Activated T-cell treated with anti-CD3 and anti-CD28 coated beads for 24 hours (primary cell): ENCODE results near the gene MPRIP.

ENCODE experiments used
- DNase-seq: peaks from one replicate; pipeline ENCODE4 v3.0.0-alpha.2; 2020; ENCODE audit warnings: low read depth

The MPRIP gene

DNA sequence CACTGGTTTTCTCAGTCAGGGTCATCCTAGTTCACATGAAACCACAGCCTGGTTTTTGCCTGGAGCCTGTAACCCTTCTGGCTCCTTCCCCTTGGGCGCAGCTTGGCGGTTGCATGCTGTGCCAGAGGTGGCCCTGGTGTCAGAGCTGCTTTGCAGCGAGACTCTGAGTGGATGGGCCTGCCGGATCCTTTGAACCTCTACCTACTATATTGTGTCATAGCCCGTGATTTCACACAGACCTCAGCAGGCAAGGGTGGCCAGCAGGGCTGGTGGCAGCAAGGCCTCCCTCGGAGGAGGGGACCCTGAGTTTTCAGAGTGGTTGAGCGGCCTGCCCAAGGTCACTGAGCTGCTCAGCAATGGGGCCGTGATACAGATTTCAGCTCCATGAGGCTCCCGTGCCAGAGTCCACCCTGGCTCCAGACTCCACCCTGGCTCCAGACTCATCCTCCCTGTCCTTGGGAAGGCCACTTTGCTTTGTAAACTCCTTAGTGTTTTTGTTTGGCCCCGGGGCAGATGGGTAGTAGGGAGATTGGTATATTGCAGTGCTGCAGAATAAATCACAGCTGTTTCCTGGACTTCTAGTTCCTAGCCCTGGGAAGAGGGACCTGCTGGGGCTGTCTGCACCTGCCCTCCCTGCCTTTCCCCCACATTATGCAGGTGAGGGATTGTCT, 9.7 kb downstream of the MPRIP start:
- no peak for DNase-seq

DNA sequence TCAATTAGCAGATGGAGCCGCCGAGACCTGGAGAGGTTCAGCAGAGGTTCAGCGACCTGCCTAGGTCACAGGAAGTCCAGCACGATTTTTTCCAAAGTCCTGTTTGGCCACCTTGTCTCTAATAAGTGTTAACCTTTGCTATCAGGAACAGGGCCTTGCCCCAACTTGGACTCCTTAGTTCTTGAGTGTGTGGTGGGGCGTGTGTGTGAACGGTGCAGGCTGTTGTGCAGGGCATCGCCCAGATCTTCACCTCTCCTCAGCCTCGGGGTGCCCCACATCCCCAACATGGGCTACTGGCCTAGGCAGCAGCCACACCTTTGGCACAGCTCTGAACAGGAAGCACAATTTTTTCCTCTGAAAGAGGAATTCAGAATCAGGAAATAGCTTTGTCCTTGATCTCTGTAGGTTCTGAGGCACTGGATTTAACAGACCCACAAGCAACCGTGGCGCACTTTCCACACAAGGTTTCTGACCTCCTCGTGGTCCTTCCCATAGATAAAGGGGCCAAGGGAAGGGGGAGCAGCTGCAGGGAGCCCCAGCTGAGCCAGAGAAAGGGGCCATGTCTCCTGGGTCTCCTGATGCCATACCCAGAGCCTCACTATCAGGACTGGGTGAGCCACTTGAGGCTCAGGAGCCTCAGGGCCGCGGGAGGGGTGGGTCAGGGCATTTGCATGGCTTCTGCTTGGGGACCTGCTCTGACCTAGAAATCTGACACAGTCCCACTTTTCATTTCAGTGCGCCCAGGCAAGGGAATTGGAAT, 10.4 kb downstream of the MPRIP start:
- no peak for DNase-seq

DNA sequence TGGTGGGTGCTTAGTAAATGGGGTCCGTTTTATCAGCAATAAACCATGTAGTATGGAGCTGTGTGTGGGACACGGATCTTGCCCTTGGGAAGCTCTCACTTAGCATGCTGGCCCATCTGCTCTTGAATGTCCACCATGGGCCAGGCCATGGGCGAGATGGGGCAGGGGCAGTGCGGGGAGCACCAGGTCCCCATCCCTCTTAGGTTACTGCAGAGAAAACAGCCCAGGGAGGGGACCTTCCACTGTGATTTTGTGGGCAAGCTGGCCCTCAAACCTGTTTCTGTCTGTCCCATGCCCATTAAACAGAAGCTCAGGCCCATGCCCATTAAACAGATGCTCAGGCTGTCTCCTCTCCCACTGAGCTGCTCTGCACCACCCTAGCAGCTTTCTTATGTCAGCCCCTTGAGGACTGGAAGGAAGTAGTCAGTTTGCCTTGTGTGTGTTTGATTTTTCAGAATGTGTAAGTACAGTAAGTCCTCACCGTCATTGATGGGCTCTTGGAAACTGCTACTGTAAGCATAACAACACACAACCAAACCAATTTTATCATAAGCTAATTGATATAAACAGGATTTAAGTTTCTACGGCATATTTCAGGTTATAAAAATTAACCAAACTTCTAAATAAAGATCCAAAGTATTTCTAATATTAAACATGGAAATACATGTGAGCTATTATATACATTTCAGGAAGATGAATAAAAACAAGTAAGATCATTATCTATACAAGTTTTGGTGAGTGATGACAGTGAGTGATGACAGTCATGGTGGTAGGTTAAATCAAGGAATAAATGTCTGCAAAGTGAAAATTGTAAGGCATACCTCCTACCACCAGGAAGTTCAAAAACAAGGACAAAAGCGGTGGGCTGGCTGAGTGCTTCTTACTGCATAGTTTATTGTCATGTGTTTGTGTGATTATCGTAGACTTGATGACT, 11.5 kb downstream of the MPRIP start:
- DNase-seq = no peak

DNA sequence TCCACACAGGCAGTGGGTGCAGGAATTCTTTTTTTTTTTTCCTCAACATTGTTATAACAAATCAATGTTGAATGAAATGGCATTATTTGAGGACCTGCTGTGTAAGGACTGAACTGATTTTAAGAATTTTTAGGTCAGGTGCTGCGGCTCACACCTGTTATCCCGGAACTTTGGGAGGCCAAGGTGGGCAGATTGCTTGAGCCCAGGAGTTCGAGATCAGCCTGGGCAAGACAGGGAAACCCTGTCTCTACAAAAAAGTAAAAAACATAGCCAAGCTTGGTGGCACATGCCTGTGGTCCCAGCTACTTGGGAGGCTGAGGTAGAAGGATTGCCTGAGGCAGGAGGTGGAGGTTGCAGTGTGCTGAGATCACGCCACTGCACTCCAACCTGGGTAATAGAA, 12.4 kb downstream of the MPRIP start:
- DNase-seq = no peak

DNA sequence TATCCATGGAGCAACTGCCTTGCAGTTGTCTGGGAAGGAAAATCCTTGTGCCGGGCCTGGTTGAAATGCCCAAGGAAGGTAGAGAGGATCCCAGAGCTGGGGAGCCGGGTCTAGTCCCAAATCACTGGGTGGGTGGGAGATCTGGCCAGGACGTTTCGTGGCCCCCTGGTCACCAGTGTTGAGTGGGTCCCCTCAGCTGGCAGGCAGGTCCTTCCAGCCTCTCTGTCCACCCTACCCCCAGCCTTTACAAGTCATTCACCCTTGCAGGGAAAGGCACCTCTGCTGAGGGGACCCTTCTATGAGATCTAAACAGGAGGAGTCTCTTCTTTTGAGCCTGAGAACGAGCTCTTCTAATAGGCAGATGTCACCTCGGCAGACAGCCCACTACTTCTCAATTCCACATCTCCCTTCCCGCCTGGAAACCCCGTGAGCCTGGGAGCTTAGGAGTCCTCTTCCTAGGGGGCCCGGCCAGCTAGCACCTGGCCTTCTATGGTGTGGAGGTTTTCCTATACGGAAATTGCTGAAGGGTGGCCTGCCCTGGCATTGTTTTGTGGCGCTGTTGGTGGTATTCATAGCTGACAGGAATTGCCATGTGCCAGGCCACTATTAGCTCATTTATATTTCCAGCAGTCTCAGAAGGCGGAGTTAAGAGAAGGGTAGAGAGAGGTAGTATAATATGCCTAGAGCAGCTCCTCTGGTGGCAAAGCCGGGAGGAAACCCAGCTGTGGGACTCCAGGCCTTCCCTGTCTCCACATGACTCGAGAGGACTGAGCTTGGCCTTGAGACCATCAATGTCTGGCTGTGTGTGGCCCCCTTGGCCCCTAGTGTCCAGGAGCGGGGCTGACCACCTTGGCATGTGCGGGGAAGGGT, 13.3 kb downstream of the MPRIP start:
- DNase-seq = no peak

DNA sequence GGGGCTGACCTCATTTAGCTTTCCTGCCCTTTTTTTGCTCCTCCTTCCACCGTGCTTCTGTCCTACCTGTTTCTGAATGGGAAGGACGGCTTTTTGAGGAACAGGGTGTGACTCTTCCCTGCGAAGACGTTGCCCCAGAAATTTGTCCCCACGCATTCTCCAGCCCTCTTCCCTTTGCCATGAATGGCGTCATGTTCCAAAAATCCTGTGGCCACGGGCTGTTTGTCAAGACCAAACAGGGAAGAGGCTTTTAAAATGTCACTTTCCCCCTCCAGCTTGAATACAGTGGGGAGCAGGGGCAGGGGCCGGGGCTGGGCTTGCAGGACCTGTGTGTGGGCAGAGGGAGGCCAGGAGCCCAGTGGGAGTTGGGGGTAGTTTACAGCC, 13.9 kb downstream of the MPRIP start:
- no peak for DNase-seq

DNA sequence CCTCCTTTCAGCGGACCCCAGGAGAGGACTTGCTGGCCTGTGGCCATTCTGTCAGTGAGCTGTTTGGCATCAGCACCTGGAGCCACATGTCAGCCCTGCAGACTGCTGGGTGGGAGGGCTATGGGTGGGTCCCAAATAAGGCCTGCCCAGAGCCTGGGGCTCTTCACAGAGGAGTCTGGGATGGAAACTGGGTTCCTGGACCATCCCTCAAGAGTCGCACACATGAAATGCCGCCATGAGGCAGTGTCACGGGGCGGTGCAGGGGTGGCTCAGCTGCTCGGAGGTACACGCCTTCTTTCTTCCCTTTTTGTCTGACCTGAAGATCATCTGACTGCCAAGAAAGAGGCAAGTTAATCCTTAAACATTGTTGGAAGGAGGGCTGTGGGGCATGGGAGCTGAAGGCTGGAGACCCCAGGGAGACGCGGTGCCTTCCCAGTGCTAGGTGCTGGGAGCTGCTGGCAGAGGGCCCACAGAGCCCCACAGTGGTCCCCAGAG, 14.8 kb downstream of the MPRIP start:
- DNase-seq = no peak

DNA sequence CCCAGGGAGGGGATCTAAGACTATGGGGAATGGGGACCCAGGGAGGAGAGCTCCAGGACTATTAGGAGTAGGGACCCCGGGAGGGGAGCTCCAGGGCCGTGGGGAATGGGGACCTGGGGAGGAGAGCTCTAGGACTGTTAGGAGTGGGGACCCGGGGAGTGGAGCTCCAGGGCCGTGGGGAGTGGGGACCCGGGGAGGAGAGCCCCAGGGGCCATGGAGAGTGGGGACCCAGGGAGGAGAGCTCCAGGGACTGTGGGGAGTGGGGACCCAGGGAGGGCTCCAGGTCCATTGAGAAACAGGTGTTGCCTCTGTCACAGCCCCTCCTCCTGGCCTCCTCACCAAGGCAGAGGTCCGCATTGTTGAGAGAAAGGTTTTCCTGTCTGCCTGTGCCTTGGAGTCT, 16.0 kb downstream of the MPRIP start:
- DNase-seq = no peak

DNA sequence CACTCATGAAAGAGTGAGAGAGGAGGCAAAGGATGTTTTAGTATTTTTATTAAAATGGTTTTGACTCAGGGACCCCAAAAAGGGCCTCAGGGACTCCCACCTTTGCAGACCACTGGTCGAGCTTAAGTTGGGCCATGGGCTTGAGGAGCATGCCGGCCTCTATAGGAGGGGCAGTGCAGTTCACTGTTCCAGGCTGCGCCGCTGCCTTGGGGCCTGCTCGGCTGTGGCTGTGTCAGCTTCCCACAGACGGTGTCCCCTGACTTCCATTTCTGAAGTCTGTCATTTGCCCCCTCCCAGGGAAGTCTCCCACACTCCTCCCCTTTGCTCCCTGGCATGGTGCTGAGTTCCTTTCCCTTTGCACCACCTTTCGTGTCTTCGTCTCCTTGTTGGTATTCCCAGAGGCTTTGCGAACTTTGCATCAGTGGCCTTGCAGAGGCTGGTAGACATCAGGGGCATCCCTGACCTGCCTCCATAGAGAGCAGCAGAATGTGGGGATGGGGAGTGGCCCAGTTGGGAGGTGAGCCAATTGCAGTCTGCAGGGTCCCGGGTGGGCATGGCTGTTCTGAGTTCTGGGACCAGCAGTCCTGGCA, 17.1 kb downstream of the MPRIP start:
- DNase-seq = no peak

DNA sequence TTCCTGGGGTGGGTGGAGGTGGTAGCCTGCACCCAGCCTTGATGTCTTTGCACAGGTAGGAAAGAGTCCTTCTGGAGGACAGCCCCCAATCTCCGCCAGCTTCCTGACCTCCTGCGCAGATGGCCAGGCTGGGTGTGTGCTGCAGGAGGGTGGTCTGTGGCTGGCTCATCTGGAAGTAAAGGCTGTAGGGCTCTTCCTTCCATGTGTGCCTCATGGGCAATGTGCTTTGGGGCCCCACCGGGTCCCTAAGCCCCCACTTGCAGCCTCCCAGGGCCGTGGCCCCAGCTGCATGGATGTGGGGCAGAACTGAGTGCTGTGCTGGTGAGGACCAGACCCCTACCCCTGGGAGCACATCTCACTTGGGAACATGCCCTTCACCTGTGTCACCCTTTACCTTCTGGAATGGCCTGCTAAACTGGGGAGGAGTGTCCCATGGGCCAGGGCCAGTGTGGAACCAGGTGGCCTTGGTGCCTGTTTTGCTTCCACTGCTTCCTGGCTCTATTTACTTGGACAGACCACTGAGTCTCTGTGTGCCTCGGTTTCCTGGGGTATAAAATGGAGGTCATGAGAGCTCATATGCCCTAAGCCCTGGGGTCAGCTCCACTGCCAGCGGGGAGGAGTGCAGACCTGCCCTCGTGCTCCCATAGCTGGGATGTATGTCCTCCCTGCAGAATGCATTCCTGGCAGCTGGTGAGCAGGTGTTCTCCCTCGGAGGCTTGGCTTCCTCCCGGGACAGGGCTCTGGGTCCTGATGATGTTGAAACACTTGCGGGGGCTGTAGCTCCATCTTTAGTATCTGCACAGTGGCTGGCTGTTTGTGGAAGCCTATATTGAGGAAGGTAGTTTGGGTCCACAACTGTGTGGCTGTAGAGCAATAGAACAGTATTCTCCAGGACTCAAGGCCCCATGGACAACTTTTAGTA, 18.0 kb downstream of the MPRIP start:
- DNase-seq = no peak

DNA sequence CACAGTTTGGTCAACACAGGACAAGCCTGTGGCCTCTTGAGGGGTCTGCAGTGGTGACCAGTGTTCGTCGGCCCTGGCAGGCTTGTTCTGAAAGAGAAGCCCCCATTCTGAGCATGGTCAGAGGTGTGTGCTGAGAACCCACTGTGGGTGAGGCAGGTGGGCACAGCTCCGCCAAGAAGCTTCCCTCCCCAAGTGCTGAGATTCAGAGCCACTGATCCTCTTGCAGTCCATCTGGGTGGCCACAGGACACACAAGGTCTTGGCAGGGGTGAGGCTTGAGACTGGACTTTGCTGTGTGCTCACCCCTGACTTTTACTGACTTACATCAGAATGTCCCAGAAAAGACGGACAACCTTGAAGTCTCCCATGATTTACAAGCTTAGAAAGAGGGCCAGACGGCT, 18.7 kb downstream of the MPRIP start:
- no peak for DNase-seq

DNA sequence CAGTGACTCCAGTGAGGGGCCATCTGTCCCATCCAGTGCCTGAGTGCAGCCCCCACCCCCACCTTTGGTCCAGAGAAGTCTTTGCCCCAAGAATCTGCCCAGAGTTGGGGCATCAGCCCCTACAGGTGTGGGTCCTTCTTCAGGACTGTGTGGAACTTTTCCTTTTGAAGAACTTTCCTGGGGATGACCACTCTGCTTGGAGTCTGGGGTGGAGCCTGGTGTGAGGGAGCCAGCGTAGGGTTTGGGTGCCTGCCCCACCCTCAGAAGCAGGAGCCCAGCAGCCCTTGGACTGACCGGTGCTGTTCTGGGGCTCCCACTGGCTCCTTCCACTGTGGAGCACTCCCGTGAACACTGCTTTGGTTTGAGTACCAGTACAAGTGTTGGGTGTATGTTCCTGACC, 19.3 kb downstream of the MPRIP start:
- DNase-seq = no peak

DNA sequence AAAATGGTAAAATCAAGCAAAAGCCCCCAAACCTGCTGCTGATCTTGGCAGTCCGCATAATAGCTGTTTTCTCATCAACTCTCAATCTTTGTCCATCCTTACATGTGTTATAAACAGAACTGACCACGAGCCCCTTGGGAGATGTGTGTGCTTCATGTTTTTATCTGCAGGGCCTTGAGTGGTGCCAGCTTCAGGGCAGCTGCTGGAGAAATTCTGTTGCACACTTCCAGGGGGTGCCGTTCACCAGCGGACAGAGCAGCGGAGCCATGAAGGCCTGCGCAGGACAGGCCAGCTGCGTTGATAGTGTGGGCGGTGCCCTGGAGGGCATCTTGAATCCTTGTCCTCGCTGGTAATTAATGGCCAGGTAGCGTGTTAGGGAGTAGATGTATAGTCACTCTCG, 20.1 kb downstream of the MPRIP start:
- no peak for DNase-seq

DNA sequence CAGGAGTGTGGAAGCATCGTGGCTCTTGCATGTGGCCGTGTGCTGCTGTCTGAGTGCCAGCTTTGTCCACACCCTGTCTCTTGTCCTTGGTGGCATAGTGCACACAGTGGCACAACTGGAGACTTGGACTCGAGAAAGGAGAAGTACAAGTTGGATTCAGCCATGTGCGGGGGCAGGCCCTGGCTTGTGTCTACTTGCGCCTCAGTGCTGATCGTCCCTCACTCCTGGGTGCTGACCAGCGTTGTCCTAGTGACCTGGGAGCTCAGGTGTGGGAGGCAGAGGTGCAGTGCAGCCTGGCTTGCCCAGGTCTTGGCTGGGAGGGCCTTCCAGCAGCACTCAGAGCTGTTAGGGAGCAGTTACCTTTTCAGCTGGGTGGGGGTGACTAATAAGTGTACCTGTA, 20.6 kb downstream of the MPRIP start:
- no peak for DNase-seq

DNA sequence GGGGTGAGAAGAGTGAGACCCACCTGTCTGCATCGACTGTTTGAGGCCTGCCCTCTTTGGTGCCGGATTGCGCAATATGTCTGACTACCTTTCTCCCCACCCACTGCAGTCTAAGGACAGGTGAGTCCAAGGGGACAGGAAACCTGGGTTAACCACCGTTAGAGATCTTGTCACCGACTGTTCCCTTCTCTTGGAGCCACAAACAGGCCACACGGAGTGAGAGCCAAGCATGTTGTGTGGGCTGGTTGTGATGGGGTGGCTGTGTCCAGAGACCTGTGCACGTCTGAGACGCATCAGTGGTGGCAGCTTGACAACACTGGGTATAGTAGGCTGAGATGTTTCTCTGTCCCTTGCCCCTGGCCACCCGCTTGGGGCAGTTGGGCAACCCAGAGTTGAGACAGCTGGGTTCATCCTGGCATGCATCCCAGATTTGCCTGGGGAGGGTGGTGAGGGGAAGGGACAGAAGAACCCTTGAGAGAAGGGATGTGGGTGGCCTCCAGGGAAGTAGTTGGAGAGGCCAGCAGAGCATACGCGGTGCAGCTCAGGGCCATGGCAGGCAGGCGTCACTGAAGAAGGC, 21.4 kb downstream of the MPRIP start:
- DNase-seq = no peak

DNA sequence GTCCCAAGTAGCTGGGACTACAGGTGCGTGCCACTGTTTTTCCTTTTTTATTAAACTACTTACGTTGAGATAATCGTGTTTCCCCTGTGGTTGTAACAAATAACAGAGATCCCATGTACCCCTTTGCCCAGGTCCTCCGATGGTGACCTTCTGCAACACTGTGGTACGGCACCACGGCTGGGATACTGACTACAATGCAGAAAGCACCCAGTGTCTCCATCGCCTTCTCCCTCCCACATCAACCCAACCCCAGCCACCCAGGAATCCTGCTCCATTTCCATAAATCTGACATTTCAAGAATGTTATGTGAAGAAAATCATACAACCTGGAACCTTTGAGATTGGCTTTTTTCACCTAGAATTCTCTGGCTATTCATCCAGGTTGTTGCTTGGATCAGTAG, 22.1 kb downstream of the MPRIP start:
- DNase-seq = no peak

DNA sequence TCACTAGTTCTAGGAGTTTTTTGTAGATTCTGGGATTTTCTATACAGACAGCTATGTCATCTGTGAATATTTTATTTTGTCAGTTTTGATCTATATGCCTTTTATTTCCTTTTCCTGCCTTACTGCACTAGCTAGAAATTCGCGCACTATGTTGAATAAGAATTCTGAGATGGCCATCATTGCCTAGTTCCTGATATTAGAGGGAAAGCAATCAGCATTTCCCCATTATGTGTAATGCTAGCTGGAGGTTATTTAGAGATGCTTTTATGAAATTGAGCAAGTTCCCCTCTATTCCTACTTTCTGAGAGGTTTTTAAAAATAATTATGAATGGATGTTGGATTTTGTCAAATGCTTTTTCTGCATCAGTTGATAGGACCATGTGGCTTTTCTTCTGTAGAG, 23.8 kb downstream of the MPRIP start:
- no peak for DNase-seq

DNA sequence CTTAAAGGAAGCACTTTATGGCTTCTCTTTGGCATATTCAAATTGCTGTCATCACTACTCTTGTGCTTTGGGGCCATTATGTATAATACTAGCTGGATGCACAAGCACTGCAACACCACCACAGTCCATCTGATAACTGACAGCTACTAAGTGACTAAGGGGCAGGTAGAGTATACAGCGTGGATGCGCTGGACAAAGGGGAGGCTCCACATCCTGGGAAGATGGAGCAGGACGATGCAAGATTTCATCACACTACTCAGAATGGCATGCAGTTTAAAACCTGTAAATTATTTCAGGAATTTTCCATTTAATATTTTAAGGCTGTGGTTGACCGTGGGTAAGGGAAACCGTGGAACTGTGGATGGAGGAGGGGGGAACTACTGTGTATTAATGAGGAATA, 25.0 kb downstream of the MPRIP start:
- no peak for DNase-seq

DNA sequence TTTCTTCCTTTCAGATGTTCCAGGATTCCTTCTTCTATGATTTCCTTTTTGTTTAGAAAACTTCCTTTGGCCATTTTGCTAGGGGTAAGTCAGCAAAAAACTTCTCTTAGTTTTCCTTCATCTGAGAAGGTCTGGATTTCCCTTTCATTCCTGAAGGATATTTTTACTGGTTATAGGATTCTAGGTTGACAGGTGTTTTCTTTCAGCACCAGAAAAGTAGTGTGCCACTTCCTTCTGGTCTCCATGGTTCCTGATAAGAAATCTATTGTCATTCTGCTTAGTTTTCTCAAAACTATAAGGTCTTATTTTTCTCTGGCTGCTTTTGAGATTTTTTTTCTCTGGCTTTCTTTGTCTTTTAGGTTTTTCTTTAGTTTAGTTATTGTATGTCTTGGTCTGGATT, 27.6 kb downstream of the MPRIP start:
- no peak for DNase-seq

DNA sequence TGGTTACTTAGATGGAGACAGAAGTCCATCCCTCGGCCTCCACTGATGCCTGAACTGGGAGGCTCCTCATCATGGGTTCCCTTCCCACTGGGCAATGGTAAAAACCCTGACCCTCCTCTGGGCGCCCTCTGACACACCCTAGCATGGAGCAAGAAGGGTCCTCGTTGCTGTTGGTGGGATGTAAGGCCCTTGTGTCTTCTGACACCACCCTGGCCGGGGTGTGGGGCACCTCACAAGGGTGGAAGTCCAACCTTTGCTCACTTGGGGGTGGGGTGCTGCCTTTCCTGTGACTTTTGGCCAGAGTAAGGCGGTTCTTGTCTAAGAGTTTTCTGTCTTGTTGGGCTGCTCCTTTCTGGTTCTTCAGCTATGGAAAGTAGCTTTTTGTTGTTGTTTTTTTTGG, 28.7 kb downstream of the MPRIP start:
- DNase-seq = no peak
